HEK293 (cell line): ENCODE measurements around the gene TAF1B.

Experiments used
- CTCF ChIA-PET: fragments of 350-600 bp; formaldehyde crosslinking; extraction: SDS; loops from one replicate; lab custom pipeline; 2021; ENCODE audit warnings: antibody characterized with exemption; lab: Yijun Ruan, JAX
- POLR2A ChIA-PET: fragments of 300-600 bp; formaldehyde crosslinking; extraction: SDS; loops from one replicate; lab custom pipeline; 2020; ENCODE audit warnings: antibody characterized with exemption, inconsistent platforms; lab: Yijun Ruan, JAX
- H3K27ac ChIP-seq: fragments of 200-500 bp; sonication (Bioruptor generic); 2 replicates; pipeline ENCODE4 v1.5.1; 2014; ENCODE audit warnings: low read depth, low read length, control low read depth, inconsistent platforms; ENCODE audit errors: extremely low read depth
- H3K36me3 ChIP-seq, 2 experiments: fragments of 200-500 bp in 1 of 2; sonication (Bioruptor generic) in 1 of 2; 1 replicate in 1 of 2; 2 replicates in 1 of 2; pipeline ENCODE4 v1.5.1; 2014 to 2017; ENCODE audit warnings: inconsistent platforms in 2 of 2, low read length in 2 of 2; ENCODE audit not compliant: control insufficient read depth in 2 of 2, insufficient read depth in 1 of 2
- H3K4me1 ChIP-seq: fragments of 200-500 bp; sonication (Bioruptor generic); 2 replicates; pipeline ENCODE4 v1.5.1; 2014; ENCODE audit warnings: mild to moderate bottlenecking, low read length, inconsistent platforms; ENCODE audit not compliant: control insufficient read depth, insufficient read depth
- H3K4me3 ChIP-seq: 2 replicates; pipeline ENCODE4 v1.5.1; 2011; ENCODE audit warnings: low read depth, mild to moderate bottlenecking, control low read depth, low read length, moderate library complexity
- H3K9me3 ChIP-seq: fragments of 200-500 bp; sonication (Bioruptor generic); 2 replicates; pipeline ENCODE4 v1.5.1; 2014; ENCODE audit warnings: low read depth, low read length, inconsistent platforms; ENCODE audit not compliant: control insufficient read depth, insufficient read depth
- FEZF1 ChIP-seq: fragments of 450-650 bp; formaldehyde crosslinking; IDR thresholded peaks from 2 replicates; pipeline ENCODE4 v1.5.1; 2016; ENCODE audit warnings: missing biosample characterization, missing genetic modification characterization
- IKZF3 ChIP-seq: fragments of 450-650 bp; IDR thresholded peaks from 2 replicates; pipeline ENCODE4 v1.5.0; 2018; ENCODE audit warnings: missing biosample characterization, mild to moderate bottlenecking, missing genetic modification characterization, moderate library complexity
- MZF1 ChIP-seq: fragments of 450-650 bp; formaldehyde crosslinking; IDR thresholded peaks from 2 replicates; pipeline ENCODE4 v1.5.1; 2017; ENCODE audit warnings: missing biosample characterization, missing genetic modification characterization, borderline replicate concordance
- OVOL3 ChIP-seq: fragments of 450-650 bp; formaldehyde crosslinking; IDR thresholded peaks from 2 replicates; pipeline ENCODE4 v1.5.1; 2016; ENCODE audit warnings: missing biosample characterization, missing genetic modification characterization
- REPIN1 ChIP-seq: fragments of 450-650 bp; formaldehyde crosslinking; IDR thresholded peaks from 2 replicates; pipeline ENCODE4 v1.5.1; 2017; ENCODE audit warnings: missing biosample characterization, missing genetic modification characterization, low read depth
- YY2 ChIP-seq: fragments of 450-650 bp; formaldehyde crosslinking; IDR thresholded peaks from 2 replicates; pipeline ENCODE4 v1.5.1; 2016; ENCODE audit warnings: missing biosample characterization, missing genetic modification characterization
- ZBTB20 ChIP-seq: fragments of 450-650 bp; formaldehyde crosslinking; IDR thresholded peaks from 2 replicates; pipeline ENCODE4 v1.5.1; 2016; ENCODE audit warnings: missing biosample characterization, missing genetic modification characterization
- ZBTB48 ChIP-seq: fragments of 450-650 bp; formaldehyde crosslinking; IDR thresholded peaks from 2 replicates; pipeline ENCODE4 v1.5.1; 2016; ENCODE audit warnings: missing biosample characterization, missing genetic modification characterization
- ZBTB49 ChIP-seq: fragments of 450-650 bp; formaldehyde crosslinking; IDR thresholded peaks from 2 replicates; pipeline ENCODE4 v1.5.1; 2016; ENCODE audit warnings: missing biosample characterization, missing genetic modification characterization, low read depth
- ZNF114 ChIP-seq: fragments of 450-650 bp; formaldehyde crosslinking; IDR thresholded peaks from 2 replicates; pipeline ENCODE4 v1.5.0; 2017; ENCODE audit warnings: missing biosample characterization, missing genetic modification characterization
- ZNF175 ChIP-seq: fragments of 450-650 bp; formaldehyde crosslinking; IDR thresholded peaks from 2 replicates; pipeline ENCODE4 v1.5.1; 2016; ENCODE audit warnings: missing biosample characterization, missing genetic modification characterization
- ZNF184 ChIP-seq: fragments of 450-650 bp; IDR thresholded peaks from 2 replicates; pipeline ENCODE4 v1.5.1; 2018; ENCODE audit warnings: missing biosample characterization, mild to moderate bottlenecking, missing genetic modification characterization
- ZNF2 ChIP-seq: fragments of 450-650 bp; formaldehyde crosslinking; IDR thresholded peaks from 2 replicates; pipeline ENCODE4 v1.5.1; 2016; ENCODE audit warnings: missing biosample characterization, missing genetic modification characterization
- ZNF24 ChIP-seq: fragments of 450-650 bp; formaldehyde crosslinking; IDR thresholded peaks from 2 replicates; pipeline ENCODE4 v1.5.1; 2016; ENCODE audit warnings: missing biosample characterization, missing genetic modification characterization
- ZNF248 ChIP-seq: fragments of 450-650 bp; formaldehyde crosslinking; IDR thresholded peaks from 2 replicates; pipeline ENCODE4 v1.5.1; 2017; ENCODE audit warnings: missing biosample characterization, missing genetic modification characterization
- ZNF366 ChIP-seq: fragments of 450-650 bp; formaldehyde crosslinking; conservative IDR thresholded peaks from 2 replicates; pipeline ENCODE4 v1.5.1; 2016; ENCODE audit warnings: missing biosample characterization, missing genetic modification characterization
- ZNF510 ChIP-seq: fragments of 450-650 bp; formaldehyde crosslinking; IDR thresholded peaks from 2 replicates; pipeline ENCODE4 v1.5.1; 2018; ENCODE audit warnings: mild to moderate bottlenecking, missing genetic modification characterization, missing biosample characterization; ENCODE audit not compliant: insufficient replicate concordance
- ZNF549 ChIP-seq: fragments of 450-650 bp; IDR thresholded peaks from 2 replicates; pipeline ENCODE4 v1.5.1; 2018; ENCODE audit warnings: missing biosample characterization, missing genetic modification characterization, mild to moderate bottlenecking, inconsistent platforms, moderate library complexity
- ZNF558 ChIP-seq: fragments of 450-650 bp; formaldehyde crosslinking; IDR thresholded peaks from 2 replicates; pipeline ENCODE4 v1.5.1; 2016; ENCODE audit warnings: missing biosample characterization, missing genetic modification characterization
- ZNF660 ChIP-seq: fragments of 450-650 bp; IDR thresholded peaks from 2 replicates; pipeline ENCODE4 v1.5.1; 2018; ENCODE audit warnings: missing biosample characterization, mild to moderate bottlenecking, missing genetic modification characterization
- ZNF670 ChIP-seq: fragments of 450-650 bp; formaldehyde crosslinking; IDR thresholded peaks from 2 replicates; pipeline ENCODE4 v1.5.1; 2016; ENCODE audit warnings: missing biosample characterization, missing genetic modification characterization, low read depth
- ZNF768 ChIP-seq: fragments of 450-650 bp; formaldehyde crosslinking; IDR thresholded peaks from 2 replicates; pipeline ENCODE4 v1.5.1; 2018; ENCODE audit warnings: missing biosample characterization, mild to moderate bottlenecking, missing genetic modification characterization
- TF ChIP-seq, protein P1 (sequence below): fragments of 450-650 bp; formaldehyde crosslinking; IDR thresholded peaks from 2 replicates; pipeline ENCODE4 v1.5.1; 2016; ENCODE audit warnings: missing biosample characterization, missing genetic modification characterization
- TF ChIP-seq, protein P2 (sequence below): fragments of 450-650 bp; formaldehyde crosslinking; IDR thresholded peaks from 2 replicates; pipeline ENCODE4 v1.5.1; 2017; ENCODE audit warnings: missing biosample characterization, missing genetic modification characterization
- TF ChIP-seq, protein P3 (sequence below): fragments of 450-650 bp; formaldehyde crosslinking; IDR thresholded peaks from 2 replicates; pipeline ENCODE4 v1.5.1; 2016; ENCODE audit warnings: missing biosample characterization, missing genetic modification characterization, low read depth

Gene TAF1B

GRCh38 chr2:9844576-9844975, 1.3 kb downstream of the TAF1B start:
- POLR2A ChIA-PET, result interaction anchor here (1.6 to 2.5 kb wide), 4 partner anchors 13 to 419 kb away, joined by 3 to 35 read pairs (median 12); no protein-coding TSS in a partner anchor
- H3K4me3 ChIP-seq, result peak overlapping the region; percentile 84
- CTCF ChIA-PET, result interaction anchor here (0.7 to 4.4 kb wide), 5 partner anchors 11 to 739 kb away, joined by 3 to 45 read pairs (median 5); no protein-coding TSS in a partner anchor

DNA sequence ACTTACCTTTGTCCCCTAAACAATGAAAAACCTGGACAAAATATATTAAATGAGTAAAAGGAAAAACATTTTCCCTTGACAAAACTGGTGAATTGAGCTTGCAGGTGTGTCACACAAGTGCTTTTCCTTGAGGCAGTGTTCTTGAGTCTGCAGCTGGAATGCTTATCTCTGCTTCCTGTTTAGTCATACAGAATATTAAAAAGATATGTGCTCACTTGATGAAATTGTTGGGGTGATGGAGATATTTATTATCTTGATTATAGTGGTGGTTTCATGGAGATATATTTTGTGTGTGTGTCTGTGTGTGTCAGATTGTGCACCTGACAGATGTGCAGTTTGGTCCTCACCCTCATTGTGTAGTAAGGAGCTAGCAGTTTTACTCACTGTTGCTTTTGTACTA, 3.3 kb downstream of the TAF1B start:
- Histone ChIP-seq H3K4me3 (no peak overlapping the region), H3K9me3 (no peaks in the 10 kb centered on the region), H3K27ac (no peak overlapping the region), H3K36me3 (peaks cover 38 to 51% of the 10 kb centered on the region in 2 experiments), H3K4me1 (peaks cover 19% of the 10 kb centered on the region; the same call in 1 of the 2 replicates)
- ChIA-PET CTCF (interaction anchor here (2.5 kb wide), 1 partner anchor 33 kb away, joined by 10 read pairs; no protein-coding TSS in a partner anchor), POLR2A (no interaction called here)
- no peak for TF ChIP-seq ZNF670 (tag by site-specific recombination)
- no peak for TF ChIP-seq ZNF768 (tag by site-specific recombination)
- no peak for TF ChIP-seq ZNF175 (tag by site-specific recombination)
- no peak for TF ChIP-seq ZNF24 (tag by site-specific recombination)

More at GRCh38 chr2:9844576-9844975, 1.3 kb downstream of the TAF1B start:
- H3K9me3 ChIP-seq, result no peaks in the 10 kb centered on the region
- H3K36me3 ChIP-seq, result peaks cover 28 to 31% of the 10 kb centered on the region in 2 experiments
- H3K27ac ChIP-seq, result no peak overlapping the region; the same call in 1 of the 2 replicates
- peaks cover 19% of the 10 kb centered on the region; the same call in 1 of the 2 replicates for H3K4me1 ChIP-seq
- TF ChIP-seq ZNF510 (tag by site-specific recombination) (no peak), ZNF248 (tag by site-specific recombination) (no peak), ZNF366 (no peak), ZNF670 (tag by site-specific recombination) (no peak), IKZF3 (no peak), ZNF768 (tag by site-specific recombination) (no peak), REPIN1 (tag by site-specific recombination) (no peak), ZBTB20 (no peak), MZF1 (peak; percentile 87; the same call in 1 of the 2 replicates), YY2 (tag by site-specific recombination) (no peak), ZNF114 (tag by site-specific recombination) (no peak), ZNF549 (tag by site-specific recombination) (peak; percentile 83), ZNF660 (tag by site-specific recombination) (0 out of 2 replicates have a peak, but pooled peaks have one; percentile 60), FEZF1 (tag by site-specific recombination) (peak; percentile 56), ZNF558 (tag by site-specific recombination) (no peak), OVOL3 (no peak), ZNF184 (tag by site-specific recombination) (no peak), ZBTB49 (tag by site-specific recombination) (no peak), ZNF2 (no peak), ZBTB48 (tag by site-specific recombination) (peak; percentile 80)
- TF ChIP-seq, protein P1, sequence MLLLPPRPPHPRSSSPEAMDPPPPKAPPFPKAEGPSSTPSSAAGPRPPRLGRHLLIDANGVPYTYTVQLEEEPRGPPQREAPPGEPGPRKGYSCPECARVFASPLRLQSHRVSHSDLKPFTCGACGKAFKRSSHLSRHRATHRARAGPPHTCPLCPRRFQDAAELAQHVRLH, result no peak
- TF ChIP-seq, protein P2, sequence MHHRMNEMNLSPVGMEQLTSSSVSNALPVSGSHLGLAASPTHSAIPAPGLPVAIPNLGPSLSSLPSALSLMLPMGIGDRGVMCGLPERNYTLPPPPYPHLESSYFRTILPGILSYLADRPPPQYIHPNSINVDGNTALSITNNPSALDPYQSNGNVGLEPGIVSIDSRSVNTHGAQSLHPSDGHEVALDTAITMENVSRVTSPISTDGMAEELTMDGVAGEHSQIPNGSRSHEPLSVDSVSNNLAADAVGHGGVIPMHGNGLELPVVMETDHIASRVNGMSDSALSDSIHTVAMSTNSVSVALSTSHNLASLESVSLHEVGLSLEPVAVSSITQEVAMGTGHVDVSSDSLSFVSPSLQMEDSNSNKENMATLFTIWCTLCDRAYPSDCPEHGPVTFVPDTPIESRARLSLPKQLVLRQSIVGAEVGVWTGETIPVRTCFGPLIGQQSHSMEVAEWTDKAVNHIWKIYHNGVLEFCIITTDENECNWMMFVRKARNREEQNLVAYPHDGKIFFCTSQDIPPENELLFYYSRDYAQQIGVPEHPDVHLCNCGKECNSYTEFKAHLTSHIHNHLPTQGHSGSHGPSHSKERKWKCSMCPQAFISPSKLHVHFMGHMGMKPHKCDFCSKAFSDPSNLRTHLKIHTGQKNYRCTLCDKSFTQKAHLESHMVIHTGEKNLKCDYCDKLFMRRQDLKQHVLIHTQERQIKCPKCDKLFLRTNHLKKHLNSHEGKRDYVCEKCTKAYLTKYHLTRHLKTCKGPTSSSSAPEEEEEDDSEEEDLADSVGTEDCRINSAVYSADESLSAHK (tag by site-specific recombination), result 0 out of 2 replicates have a peak, but pooled peaks have one; percentile 17
- TF ChIP-seq, protein P3, sequence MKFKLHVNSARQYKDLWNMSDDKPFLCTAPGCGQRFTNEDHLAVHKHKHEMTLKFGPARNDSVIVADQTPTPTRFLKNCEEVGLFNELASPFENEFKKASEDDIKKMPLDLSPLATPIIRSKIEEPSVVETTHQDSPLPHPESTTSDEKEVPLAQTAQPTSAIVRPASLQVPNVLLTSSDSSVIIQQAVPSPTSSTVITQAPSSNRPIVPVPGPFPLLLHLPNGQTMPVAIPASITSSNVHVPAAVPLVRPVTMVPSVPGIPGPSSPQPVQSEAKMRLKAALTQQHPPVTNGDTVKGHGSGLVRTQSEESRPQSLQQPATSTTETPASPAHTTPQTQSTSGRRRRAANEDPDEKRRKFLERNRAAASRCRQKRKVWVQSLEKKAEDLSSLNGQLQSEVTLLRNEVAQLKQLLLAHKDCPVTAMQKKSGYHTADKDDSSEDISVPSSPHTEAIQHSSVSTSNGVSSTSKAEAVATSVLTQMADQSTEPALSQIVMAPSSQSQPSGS (tag by site-specific recombination), result no peak
